ENCODE data around the gene EDEM2. TPM values are rescaled to one million over a fixed set of nuclear protein-coding genes. Genes with fewer than 3 reads are reported as not detected.

EDEM2 gene
- total and polyA plus RNA-seq, 2 donors (not counting 1 experiment from before 2014, with no cell fraction given), result 28.1 to 30.4 TPM

GRCh38 chr20:35181731-35182130 is 34.6 kb upstream of the EDEM2 start:
- no peak overlapping the region for H2AFZ ChIP-seq (ENCODE audit: insufficient read depth, low read depth, low read length, poor library complexity, severe bottlenecking)
- H4K20me1 ChIP-seq (ENCODE audit: control insufficient read depth, insufficient read depth, low read length, poor library complexity, severe bottlenecking), result no peaks in the 10 kb centered on the region
- H3K4me1 ChIP-seq (ENCODE audit: control insufficient read depth in 2 of 2, insufficient read depth in 2 of 2, low read length in 2 of 2), result no peaks in the 10 kb centered on the region
- no peak overlapping the region for H3K9ac ChIP-seq (ENCODE audit: low read length)
- H3K27me3 Mint-ChIP-seq, result peaks cover 5% of the 10 kb centered on the region
- no peaks in the 10 kb centered on the region for H3K9me3 ChIP-seq (ENCODE audit: control extremely low read depth in 1 of 3, control insufficient read depth in 2 of 3, insufficient read depth in 1 of 3, low read length in 2 of 3)
- no peaks in the 10 kb centered on the region for H3K79me2 ChIP-seq (ENCODE audit: control insufficient read depth, insufficient read depth, low read length)
- no peaks in the 10 kb centered on the region for H3K36me3 ChIP-seq (replicated peaks in 1 of 2; ENCODE audit: control extremely low read depth in 1 of 2, control insufficient read depth in 1 of 2, extremely low read depth in 1 of 2, insufficient read depth in 2 of 2, low read length in 1 of 2)
- CTCF ChIA-PET, result no interaction called here
- intact Hi-C loops (cut with micrococcal nuclease), result no loop called here
- H3K9me3 Mint-ChIP-seq (ENCODE audit: insufficient read depth), result no peaks in the 10 kb centered on the region
- H3K27ac ChIP-seq (ENCODE audit: low read length in 2 of 2), result no peak overlapping the region
- POLR2A ChIA-PET, result interaction anchor here (1.0 kb wide), 1 partner anchor 16 kb away, joined by 5 read pairs; no protein-coding TSS in a partner anchor
- TF ChIP-seq EZH2 (IDR thresholded peaks at IDR 0.05; ENCODE audit: borderline replicate concordance, insufficient read depth, low read depth, low read length, poor library complexity, severe bottlenecking) (no peak), CTCF (IDR thresholded peaks at IDR 0.05) (no peak)
- no peak overlapping the region for H3K4me3 Mint-ChIP-seq
- H3K4me2 ChIP-seq (replicated peaks; ENCODE audit: low read depth, low read length, poor library complexity, severe bottlenecking), result no peak overlapping the region
- no peak for DNase-seq
- no peak overlapping the region for H3K27ac Mint-ChIP-seq
- no peak overlapping the region for H3K4me3 ChIP-seq (ENCODE audit: control extremely low read depth in 1 of 5, extremely low read depth in 1 of 5, insufficient read depth in 1 of 5, low read depth in 2 of 5, low read length in 4 of 5)
- ATAC-seq (ENCODE audit: low read depth), result no peak
- no peaks in the 10 kb centered on the region for H3K4me1 Mint-ChIP-seq
- no peaks in the 10 kb centered on the region for H3K27me3 ChIP-seq (replicated peaks in 1 of 4; ENCODE audit: control extremely low read depth in 1 of 4, control insufficient read depth in 3 of 4, insufficient read depth in 4 of 4, low read length in 3 of 4)

GRCh38 chr20:35180266-35180665 is 33.1 kb upstream of the EDEM2 start:
- POLR2A ChIA-PET, result no interaction called here
- DNase-seq, result no peak
- Mint-ChIP-seq H3K27ac (no peak overlapping the region), H3K4me1 (no peaks in the 10 kb centered on the region), H3K9me3 (ENCODE audit: insufficient read depth) (no peaks in the 10 kb centered on the region), H3K27me3 (peaks cover 5% of the 10 kb centered on the region), H3K4me3 (no peak overlapping the region)
- no peak overlapping the region for H3K4me3 ChIP-seq (ENCODE audit: control extremely low read depth in 1 of 5, extremely low read depth in 1 of 5, insufficient read depth in 1 of 5, low read depth in 2 of 5, low read length in 4 of 5)
- H3K4me1 ChIP-seq (ENCODE audit: control insufficient read depth in 2 of 2, insufficient read depth in 2 of 2, low read length in 2 of 2), result no peaks in the 10 kb centered on the region
- no peaks in the 10 kb centered on the region for H3K36me3 ChIP-seq (replicated peaks in 1 of 2; ENCODE audit: control extremely low read depth in 1 of 2, control insufficient read depth in 1 of 2, extremely low read depth in 1 of 2, insufficient read depth in 2 of 2, low read length in 1 of 2)
- H4K20me1 ChIP-seq (ENCODE audit: control insufficient read depth, insufficient read depth, low read length, poor library complexity, severe bottlenecking), result no peaks in the 10 kb centered on the region
- H3K27ac ChIP-seq (ENCODE audit: low read length in 2 of 2), result no peak overlapping the region
- no peaks in the 10 kb centered on the region for H3K27me3 ChIP-seq (replicated peaks in 1 of 4; ENCODE audit: control extremely low read depth in 1 of 4, control insufficient read depth in 3 of 4, insufficient read depth in 4 of 4, low read length in 3 of 4)
- no peak overlapping the region for H3K9ac ChIP-seq (ENCODE audit: low read length)
- CTCF ChIA-PET, result interaction anchor here (0.7 kb wide), 1 partner anchor 366 kb away, joined by 3 read pairs; no protein-coding TSS in a partner anchor
- H3K9me3 ChIP-seq (ENCODE audit: control extremely low read depth in 1 of 3, control insufficient read depth in 2 of 3, insufficient read depth in 1 of 3, low read length in 2 of 3), result no peaks in the 10 kb centered on the region
- no peak for ATAC-seq (ENCODE audit: low read depth)
- TF ChIP-seq CTCF (IDR thresholded peaks at IDR 0.05) (no peak), EZH2 (IDR thresholded peaks at IDR 0.05; ENCODE audit: borderline replicate concordance, insufficient read depth, low read depth, low read length, poor library complexity, severe bottlenecking) (no peak)
- no peak overlapping the region for H3K4me2 ChIP-seq (replicated peaks; ENCODE audit: low read depth, low read length, poor library complexity, severe bottlenecking)
- intact Hi-C loops (cut with micrococcal nuclease), result no loop called here
- H2AFZ ChIP-seq (ENCODE audit: insufficient read depth, low read depth, low read length, poor library complexity, severe bottlenecking), result no peak overlapping the region
- WGBS (ENCODE audit: insufficient coverage), result 93% methylated on average over 4 of the region's 5 CpGs
- H3K79me2 ChIP-seq (ENCODE audit: control insufficient read depth, insufficient read depth, low read length), result no peaks in the 10 kb centered on the region
